Measurements from ENCODE around the gene TBC1D9B.

GRCh38 chr5:179909224-179909623 lies 1.5 kb upstream of the TBC1D9B start:
- no peak for TF ChIP-seq POLR2A (IDR thresholded peaks at IDR 0.05; ENCODE audit: low read depth, low read length)
- TF ChIP-seq TAF1 (IDR thresholded peaks at IDR 0.05; ENCODE audit: low read depth, low read length): no peak
- TF ChIP-seq POLR2AphosphoS5 (IDR thresholded peaks at IDR 0.05; ENCODE audit: low read depth, low read length): no peak
- no peak for TF ChIP-seq POU2F2 (IDR thresholded peaks at IDR 0.05; ENCODE audit: low read depth, low read length)
- no peak for TF ChIP-seq PAX5 (IDR thresholded peaks at IDR 0.05; ENCODE audit: insufficient read depth, low read length, severe bottlenecking)
